ENCODE data around the gene MAPK14.
A peak's percentile ranks its signal among the peaks of the same experiment; 100 is the strongest.
"Not testable (repeated sequence)": the region's sequence is repeated elsewhere in the genome, so short reads cannot be mapped to it uniquely, and the experiment has no call there.

MAPK14 gene

GRCh38 chr6:36129334-36129733 is 101.7 kb downstream of the MAPK14 start:
- DNase-seq (ENCODE audit: low read depth); H3K4me3 ChIP-seq (ENCODE audit: low read depth, low read length): not testable (repeated sequence)

DNA sequence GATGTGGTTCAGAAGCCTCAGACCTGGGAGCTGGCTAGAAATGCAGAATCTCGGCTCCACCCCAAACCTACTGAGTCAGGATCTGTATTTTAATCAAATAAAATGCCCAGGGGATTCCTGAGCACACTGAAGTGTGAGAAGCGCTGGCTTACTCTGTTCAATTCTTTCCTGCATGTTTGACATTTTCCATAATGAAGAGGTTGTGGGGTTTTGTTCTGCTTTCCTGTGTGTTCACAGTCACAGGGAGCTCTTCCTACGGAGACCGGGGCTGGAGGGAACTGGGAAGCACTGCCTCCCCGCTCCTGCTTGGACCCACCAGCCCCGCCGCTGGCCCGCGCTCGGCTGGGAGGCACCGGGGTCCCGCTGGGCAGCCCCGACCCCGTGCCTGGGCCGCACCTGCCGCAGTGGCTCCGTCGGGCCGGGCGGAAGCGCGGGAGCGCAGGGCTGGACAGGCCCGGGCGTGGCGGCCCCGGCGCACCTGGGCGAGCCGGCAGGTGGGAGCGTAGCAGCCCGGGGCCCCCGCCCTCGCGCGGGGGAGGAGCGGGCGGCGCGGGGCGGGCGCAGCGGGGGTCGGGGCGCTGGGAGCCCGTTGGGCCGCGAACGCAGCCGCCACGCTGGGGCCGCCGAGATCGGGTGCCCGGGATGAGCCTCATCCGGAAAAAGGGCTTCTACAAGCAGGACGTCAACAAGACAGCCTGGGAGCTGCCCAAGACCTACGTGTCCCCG is 102.5 kb downstream of the MAPK14 start, which contains the start of gene MAPK13:
Gene MAPK13 (plus strand): TSS at position 573 of the 726 bp plus-strand sequence. CDS start 70 bp downstream, at position 643.
- DNase-seq (ENCODE audit: low read depth), result no peak
- H3K4me3 ChIP-seq (ENCODE audit: low read depth, low read length), result peak within 1 kb of the TSS; percentile 18

GRCh38 chr6:36130667-36131510 is 103.3 kb downstream of the MAPK14 start:
- DNase-seq (ENCODE audit: low read depth), result no peak
- H3K4me3 ChIP-seq (ENCODE audit: low read depth, low read length), result peak overlapping the region; percentile 18

GRCh38 chr6:36131511-36132245 is 104.1 kb downstream of the MAPK14 start:
- H3K4me3 ChIP-seq (ENCODE audit: low read depth, low read length), result peak overlapping the region; percentile 9
- DNase-seq (ENCODE audit: low read depth), result peak; percentile 33

GRCh38 chr6:36132246-36132895 is 104.8 kb downstream of the MAPK14 start:
- DNase-seq (ENCODE audit: low read depth), result no peak
- H3K4me3 ChIP-seq (ENCODE audit: low read depth, low read length), result no peak overlapping the region

DNA sequence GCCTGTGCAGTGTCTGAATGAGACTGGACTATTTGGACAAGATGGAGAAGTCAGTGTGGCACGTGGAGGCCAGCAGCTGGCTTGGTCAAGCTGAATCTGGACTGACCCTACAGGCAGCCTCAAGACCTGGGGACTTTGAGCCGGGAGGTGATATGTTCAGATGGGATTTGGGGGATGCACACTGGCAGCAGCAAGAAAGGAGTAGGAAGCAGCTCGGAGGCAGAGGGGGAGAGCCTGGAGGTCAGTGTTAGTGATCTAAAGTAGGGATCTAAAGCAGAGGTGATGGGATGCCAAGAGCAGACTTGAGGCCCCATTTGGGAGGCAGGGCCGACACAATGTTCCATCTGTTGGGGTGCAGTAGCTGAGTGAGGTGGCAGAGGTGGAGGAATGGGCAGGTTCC is 105.5 kb downstream of the MAPK14 start:
- H3K4me3 ChIP-seq (ENCODE audit: low read depth, low read length), result no peak overlapping the region
- DNase-seq (ENCODE audit: low read depth), result no peak

- H3K4me3 ChIP-seq (ENCODE audit: low read depth, low read length), result no peak overlapping the region
- no peak for DNase-seq (ENCODE audit: low read depth)
Measured at GRCh38 chr6:36133912-36134311, 106.3 kb downstream of the MAPK14 start.

GRCh38 chr6:36135053-36135731 is 107.6 kb downstream of the MAPK14 start:
- no peak for DNase-seq (ENCODE audit: low read depth)
- no peak overlapping the region for H3K4me3 ChIP-seq (ENCODE audit: low read depth, low read length)

GRCh38 chr6:36136034-36136433 is 108.4 kb downstream of the MAPK14 start:
- H3K4me3 ChIP-seq (ENCODE audit: low read depth, low read length), result no peak overlapping the region
- no peak for DNase-seq (ENCODE audit: low read depth)

GRCh38 chr6:36136551-36136950 is 108.9 kb downstream of the MAPK14 start:
- DNase-seq (ENCODE audit: low read depth), result no peak
- no peak overlapping the region for H3K4me3 ChIP-seq (ENCODE audit: low read depth, low read length)

DNA sequence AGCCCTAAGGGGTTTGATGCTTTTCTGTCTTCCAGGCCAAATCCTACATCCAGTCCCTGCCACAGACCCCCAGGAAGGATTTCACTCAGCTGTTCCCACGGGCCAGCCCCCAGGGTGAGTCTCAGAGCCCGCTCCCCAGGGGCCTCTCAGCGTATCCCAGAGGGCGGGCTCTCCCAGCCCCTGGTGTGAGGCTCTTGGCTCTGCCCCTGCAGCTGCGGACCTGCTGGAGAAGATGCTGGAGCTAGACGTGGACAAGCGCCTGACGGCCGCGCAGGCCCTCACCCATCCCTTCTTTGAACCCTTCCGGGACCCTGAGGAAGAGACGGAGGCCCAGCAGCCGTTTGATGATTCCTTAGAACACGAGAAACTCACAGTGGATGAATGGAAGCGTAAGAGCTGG is 111.1 kb downstream of the MAPK14 start:
- DNase-seq (ENCODE audit: low read depth), result no peak

GRCh38 chr6:36139431-36139830 is 111.8 kb downstream of the MAPK14 start:
- H3K4me3 ChIP-seq (ENCODE audit: low read depth, low read length), result no peak overlapping the region
- DNase-seq (ENCODE audit: low read depth), result no peak

More for the DNA sequence above, 111.1 kb downstream of the MAPK14 start:
- no peak overlapping the region for H3K4me3 ChIP-seq (ENCODE audit: low read depth, low read length)

- DNase-seq (ENCODE audit: low read depth), result no peak
Measured at GRCh38 chr6:36139991-36140710, 112.5 kb downstream of the MAPK14 start.

DNA sequence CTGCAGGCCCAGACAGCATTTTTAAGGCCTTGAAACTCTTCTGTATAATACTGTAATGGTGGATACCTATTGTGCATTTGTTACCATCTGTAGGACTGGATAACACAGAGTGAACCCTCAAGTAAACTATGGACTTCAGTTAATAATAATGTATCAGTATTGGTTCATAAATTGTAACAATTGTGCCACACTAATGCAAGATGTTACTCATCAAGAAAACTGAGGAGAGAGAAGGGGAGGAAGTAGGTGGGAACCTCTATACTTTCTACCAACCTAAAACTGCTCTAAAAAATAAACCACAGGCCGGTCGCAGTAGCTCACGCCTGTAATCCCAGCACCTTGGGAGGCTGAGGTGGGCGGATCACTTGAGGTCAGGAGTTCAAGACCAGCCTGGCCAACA is 113.5 kb downstream of the MAPK14 start:
- H3K4me3 ChIP-seq (ENCODE audit: low read depth, low read length), result no peak overlapping the region
- no peak for DNase-seq (ENCODE audit: low read depth)

More at GRCh38 chr6:36139991-36140710, 112.5 kb downstream of the MAPK14 start:
- H3K4me3 ChIP-seq (ENCODE audit: low read depth, low read length), result no peak overlapping the region

- DNase-seq (ENCODE audit: low read depth), result no peak
- H3K4me3 ChIP-seq (ENCODE audit: low read depth, low read length), result no peak overlapping the region
Measured at GRCh38 chr6:36141961-36142360, 114.4 kb downstream of the MAPK14 start.

GRCh38 chr6:36142971-36143838 is 115.6 kb downstream of the MAPK14 start:
- H3K4me3 ChIP-seq (ENCODE audit: low read depth, low read length), result no peak overlapping the region
- no peak for DNase-seq (ENCODE audit: low read depth)

- no peak for DNase-seq (ENCODE audit: low read depth)
- H3K4me3 ChIP-seq (ENCODE audit: low read depth, low read length), result no peak overlapping the region
Measured at GRCh38 chr6:36145495-36145894, 117.9 kb downstream of the MAPK14 start.
